ENCODE data around the gene RIC1. TPM values are rescaled to one million over a fixed set of nuclear protein-coding genes. Genes with fewer than 3 reads are reported as not detected.

RIC1 gene
- total and polyA plus RNA-seq, 2 of the 8 experiments (the other 6 are each of a cell fraction or from before 2014, with no cell fraction given), result 10.7 to 24.5 TPM

GRCh38 chr9:5799314-5799713 lies 170.4 kb downstream of the RIC1 start:
- no peak overlapping the region for H3K4me2 ChIP-seq (ENCODE audit: insufficient read depth in 1 of 2, low read depth in 2 of 2, low read length in 2 of 2)
- H2BK5ac ChIP-seq (ENCODE audit: low read depth, low read length), result no peak overlapping the region
- H3K9ac ChIP-seq (replicated peaks in 1 of 4; ENCODE audit: extremely low read depth in 1 of 4, low read depth in 3 of 4, low read length in 3 of 4), result no peak overlapping the region
- H3K36me3 ChIP-seq (ENCODE audit: control insufficient read depth in 2 of 4, insufficient read depth in 4 of 4, low read length in 3 of 4), result peaks cover 0 to 3% (median 0%) of the 10 kb centered on the region in 4 experiments; a peak in 3 of 8 replicates
- CTCF ChIA-PET (ENCODE audit: partially characterized antibody), result interaction anchor here (0.6 to 1.2 kb wide), 8 partner anchors 13 to 212 kb away, joined by 3 to 4 read pairs (median 4); no protein-coding TSS in a partner anchor
- H4K8ac ChIP-seq (ENCODE audit: extremely low read depth, insufficient read depth, low read length), result no peak overlapping the region
- H2BK15ac ChIP-seq (ENCODE audit: low read length), result no peak overlapping the region
- H3K79me1 ChIP-seq (ENCODE audit: low read depth, low read length), result no peaks in the 10 kb centered on the region
- H2BK12ac ChIP-seq (ENCODE audit: low read depth, low read length), result no peak overlapping the region
- H4K5ac ChIP-seq (ENCODE audit: insufficient read length, low read depth, low read length), result no peak overlapping the region
- DNase-seq (ENCODE audit: low read depth in 1 of 2, low spot score in 2 of 2), result no peak
- no peak overlapping the region for H3K27ac ChIP-seq (ENCODE audit: low read depth, low read length)
- H3K4ac ChIP-seq (replicated peaks; ENCODE audit: insufficient read length, low read depth, low read length), result no peak overlapping the region
- H2BK20ac ChIP-seq (ENCODE audit: low read length), result no peak overlapping the region
- no peak overlapping the region for H3K4me3 ChIP-seq (ENCODE audit: extremely low read depth in 1 of 4, insufficient read depth in 2 of 4, low read depth in 3 of 4, low read length in 4 of 4)
- H3K27me3 ChIP-seq (replicated peaks in 1 of 4; ENCODE audit: control insufficient read depth in 3 of 4, extremely low read depth in 1 of 4, insufficient read depth in 3 of 4, low read length in 3 of 4), result no peaks in the 10 kb centered on the region
- POLR2A ChIA-PET (ENCODE audit: partially characterized antibody), result no interaction called here
- no peak overlapping the region for H2BK120ac ChIP-seq (replicated peaks; ENCODE audit: low read depth, low read length)
- no peak for FAIRE-seq
- 77% methylated on average over 5 of the region's 5 CpGs; no CpG with 5 or more reads in 1 of the 2 experiments for WGBS, 2 experiments (ENCODE audit: extremely low coverage in 1 of 2, insufficient coverage in 1 of 2, insufficient read length in 1 of 2, insufficient replicate concordance in 2 of 2, low coverage in 1 of 2, low lambda C conversion rate in 2 of 2, missing lambda C conversion rate in 1 of 2)
- H3K4me1 ChIP-seq (replicated peaks in 1 of 4; ENCODE audit: control insufficient read depth in 3 of 4, insufficient read depth in 4 of 4, low read length in 3 of 4), result no peaks in the 10 kb centered on the region
- H2AK5ac ChIP-seq (ENCODE audit: low read depth, low read length), result no peak overlapping the region
- H4K20me1 ChIP-seq (replicated peaks in 1 of 2; ENCODE audit: control insufficient read depth in 1 of 2, insufficient read depth in 2 of 2, low read length in 2 of 2), result no peaks in the 10 kb centered on the region
- H3K23ac ChIP-seq (ENCODE audit: insufficient read length), result no peak overlapping the region
- no peak overlapping the region for H3K56ac ChIP-seq (replicated peaks; ENCODE audit: insufficient read length, low read depth, low read length)
- TF ChIP-seq RAD21 (IDR thresholded peaks at IDR 0.05 in 1 of 2, conservative IDR thresholded peaks at IDR 0.05 in 1 of 2; ENCODE audit: low read depth in 2 of 2, low read length in 2 of 2), result peak; percentile 68 to 71
- TF ChIP-seq CTCF (IDR thresholded peaks at IDR 0.05; ENCODE audit: control extremely low read depth in 1 of 3, insufficient read depth in 1 of 3, low read depth in 1 of 3, low read length in 3 of 3), result peak in 2 of 3 experiments; percentile 41 to 54; a peak in 3 of 4 replicates
- TF ChIP-seq SP2 (IDR thresholded peaks at IDR 0.05; ENCODE audit: low read length), result no peak
- H2AFZ ChIP-seq (ENCODE audit: low read length), result no peak overlapping the region
- no peaks in the 10 kb centered on the region for H3K79me2 ChIP-seq (ENCODE audit: control insufficient read depth in 1 of 2, insufficient read depth in 2 of 2, low read length in 2 of 2)
- H3K9me3 ChIP-seq (ENCODE audit: insufficient read depth in 2 of 2, low read depth in 1 of 2, low read length in 1 of 2), result no peaks in the 10 kb centered on the region
- no peak overlapping the region for H3K14ac ChIP-seq (ENCODE audit: insufficient read length)
- H4K91ac ChIP-seq (replicated peaks; ENCODE audit: insufficient read length, low read length), result no peak overlapping the region
- H3K23me2 ChIP-seq (ENCODE audit: low read depth, low read length), result no peaks in the 10 kb centered on the region
- H3K18ac ChIP-seq (ENCODE audit: extremely low read depth, low read length), result no peak overlapping the region
